GM19463 (cell line): ENCODE measurements around the gene ZNF320.
A peak's percentile ranks its signal among the peaks of the same experiment; 100 is the strongest.
"Not testable (repeated sequence)": the region's sequence is repeated elsewhere in the genome, so short reads cannot be mapped to it uniquely, and the experiment has no call there.

Source experiments
- ATAC-seq: cut with Tn5 transposase; IDR thresholded peaks from one replicate; pipeline ENCODE4 v1.9.1; 2021; ENCODE audit warnings: mild to moderate bottlenecking, moderate library complexity; ENCODE audit not compliant: unreplicated experiment

The ZNF320 gene

DNA sequence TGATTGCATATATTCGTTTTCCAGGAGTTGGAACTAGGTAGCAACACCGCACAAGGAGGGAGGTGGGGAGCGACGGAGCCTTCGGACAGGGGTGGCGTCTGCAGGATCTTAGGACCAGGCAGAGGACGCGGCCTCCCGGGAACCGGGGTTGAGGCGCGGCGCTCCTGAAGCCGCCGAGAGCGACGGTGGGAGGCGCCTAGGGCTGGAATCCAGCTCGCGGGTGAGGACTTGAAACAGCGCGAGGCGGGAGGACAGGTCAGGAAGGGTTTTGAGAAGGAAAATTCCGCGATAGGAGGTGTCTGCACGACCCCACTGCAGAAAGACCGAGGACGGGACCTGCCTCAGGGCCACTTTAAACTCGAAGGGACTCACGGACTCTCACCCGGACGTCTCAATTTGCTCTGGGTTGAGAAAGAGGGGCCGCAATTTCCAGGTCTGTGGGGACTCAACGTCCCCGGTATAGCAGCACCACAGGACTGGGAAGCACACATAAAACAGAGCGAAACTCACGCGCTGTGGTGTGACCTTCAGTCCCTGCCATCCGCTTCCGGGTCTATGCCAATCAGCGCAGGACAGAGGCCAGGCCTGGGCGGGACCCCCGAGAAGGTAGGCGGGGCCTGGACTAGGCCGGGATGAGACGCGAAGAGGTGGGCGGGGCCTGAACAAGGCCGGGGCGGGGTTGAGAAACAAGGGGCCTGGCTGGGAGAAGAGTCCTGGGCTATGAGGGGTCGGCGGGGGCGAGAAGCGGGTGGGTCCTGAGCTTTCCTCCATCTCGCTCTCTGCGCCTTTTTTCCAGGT lies at the start of gene ZNF320:
Gene ZNF320, minus strand, starts transcription at position 498 of the 798 bp plus-strand sequence. CDS start 7,380 bp downstream, outside the sequence.
- ATAC-seq, result peak; percentile 97

DNA sequence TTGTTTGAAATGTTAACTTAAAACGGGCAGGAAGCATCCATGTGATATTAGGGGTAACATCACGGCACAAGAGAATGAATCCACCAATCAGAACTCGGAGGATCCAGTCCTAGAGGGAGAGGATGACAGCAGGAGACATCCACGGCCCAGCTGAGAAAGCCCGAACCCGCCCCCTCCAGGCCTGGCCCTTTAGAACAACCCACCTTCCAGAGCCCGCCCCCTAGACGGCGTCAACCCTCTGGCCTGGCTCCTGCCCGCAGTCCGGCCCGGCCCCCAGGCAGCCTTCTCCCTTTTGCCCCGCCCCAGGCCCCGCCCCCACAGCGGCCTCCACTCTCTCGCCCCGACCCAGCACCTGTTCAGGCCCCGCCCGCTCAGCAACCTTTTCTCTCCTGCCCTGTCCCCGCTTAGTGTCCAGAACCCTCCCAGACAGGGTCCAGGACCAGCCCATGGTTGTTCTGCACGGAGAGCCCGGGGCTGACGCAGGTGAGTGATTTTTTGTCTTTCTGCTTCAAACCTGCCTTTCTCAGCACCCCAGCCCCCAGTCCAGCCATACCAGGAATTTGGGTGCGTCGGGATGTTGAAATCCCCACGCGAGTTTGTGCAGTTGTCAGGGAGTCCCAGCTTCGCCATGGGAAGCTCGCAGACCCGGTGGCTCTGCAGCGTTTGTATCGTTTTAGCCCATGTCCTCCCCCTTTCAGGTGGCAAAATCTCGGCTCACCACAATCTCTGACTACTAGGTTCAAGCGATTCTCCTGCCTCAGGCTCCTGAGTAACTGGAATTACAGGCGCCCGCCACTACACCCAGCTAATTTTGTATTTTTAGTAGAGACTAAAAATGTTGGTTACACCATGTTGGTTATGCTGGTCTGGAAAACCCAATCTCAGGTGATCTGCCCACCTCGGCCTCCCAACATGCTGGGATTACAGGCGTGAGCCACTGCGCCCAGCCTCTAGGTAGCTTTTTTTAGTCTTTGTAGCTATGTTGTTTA lies 49.2 kb upstream of the ZNF320 start:
- no peak for ATAC-seq

DNA sequence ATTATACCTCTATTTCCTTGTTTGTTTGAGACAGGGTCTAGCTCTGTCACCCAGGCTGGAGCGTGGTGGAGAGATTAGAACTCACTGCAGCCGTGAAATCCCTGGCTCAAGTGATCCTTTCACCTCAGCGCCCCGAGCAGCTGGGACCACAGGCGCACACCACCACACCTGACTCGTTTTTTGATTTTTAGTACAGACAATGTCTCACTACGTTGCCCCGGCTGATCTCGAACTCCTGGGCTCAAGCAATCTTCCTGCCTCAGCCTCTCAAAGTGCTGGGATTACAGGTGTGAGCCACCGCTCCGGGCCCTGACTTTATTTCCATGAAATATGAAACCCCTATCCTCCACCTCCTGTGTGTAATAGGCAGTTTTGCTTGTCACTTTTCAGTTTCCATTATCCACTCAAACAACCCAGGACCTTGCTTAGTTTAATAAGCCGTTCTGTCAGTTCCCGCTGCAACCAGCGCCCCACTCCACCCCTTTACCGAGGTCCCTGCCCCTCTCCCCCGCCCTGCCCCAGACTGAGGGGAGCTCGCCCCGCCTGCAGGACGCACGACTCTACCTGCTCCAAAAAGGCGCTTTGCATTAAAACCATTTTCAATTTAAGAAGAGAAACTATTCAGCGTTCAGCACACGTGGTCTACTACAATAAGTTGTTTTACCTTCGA lies 48.4 kb upstream of the ZNF320 start:
- no peak for ATAC-seq

DNA sequence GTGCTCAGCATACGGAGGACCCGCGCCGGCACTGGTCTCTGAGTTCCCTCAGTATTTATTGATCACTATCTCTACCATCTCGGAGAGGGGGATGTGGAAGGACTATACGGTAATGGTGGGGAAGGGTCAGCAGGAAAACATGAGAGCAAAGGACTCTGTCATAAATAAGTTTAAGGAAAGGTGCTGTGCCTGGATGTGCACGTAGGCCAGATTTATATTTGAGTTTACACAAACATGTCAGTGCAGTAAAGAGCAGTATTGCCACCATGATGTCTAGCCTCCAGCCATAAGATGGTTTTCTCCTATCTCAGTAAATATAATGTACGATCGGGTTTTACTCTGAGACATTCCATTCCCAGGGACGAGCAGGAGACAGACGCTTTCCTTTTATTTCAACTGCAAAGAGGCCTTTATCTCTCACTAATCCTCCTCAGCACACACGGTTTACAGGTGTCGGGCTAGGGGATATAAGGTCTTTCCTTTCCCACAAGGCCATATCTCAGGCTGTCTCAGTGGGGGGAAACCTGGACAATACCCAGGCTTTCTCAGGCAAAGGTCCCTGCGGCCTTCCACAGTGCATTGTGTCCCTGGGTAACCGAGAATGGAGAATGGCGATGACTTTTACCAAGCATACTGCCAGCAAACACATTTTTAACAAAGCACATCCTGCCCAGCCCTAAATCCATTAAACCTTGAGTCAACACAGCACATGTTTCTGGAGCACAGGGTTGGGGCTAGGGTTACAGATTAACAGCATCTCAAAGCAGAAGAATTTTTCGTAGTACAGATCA lies 47.5 kb upstream of the ZNF320 start:
- not testable (repeated sequence) for ATAC-seq

DNA sequence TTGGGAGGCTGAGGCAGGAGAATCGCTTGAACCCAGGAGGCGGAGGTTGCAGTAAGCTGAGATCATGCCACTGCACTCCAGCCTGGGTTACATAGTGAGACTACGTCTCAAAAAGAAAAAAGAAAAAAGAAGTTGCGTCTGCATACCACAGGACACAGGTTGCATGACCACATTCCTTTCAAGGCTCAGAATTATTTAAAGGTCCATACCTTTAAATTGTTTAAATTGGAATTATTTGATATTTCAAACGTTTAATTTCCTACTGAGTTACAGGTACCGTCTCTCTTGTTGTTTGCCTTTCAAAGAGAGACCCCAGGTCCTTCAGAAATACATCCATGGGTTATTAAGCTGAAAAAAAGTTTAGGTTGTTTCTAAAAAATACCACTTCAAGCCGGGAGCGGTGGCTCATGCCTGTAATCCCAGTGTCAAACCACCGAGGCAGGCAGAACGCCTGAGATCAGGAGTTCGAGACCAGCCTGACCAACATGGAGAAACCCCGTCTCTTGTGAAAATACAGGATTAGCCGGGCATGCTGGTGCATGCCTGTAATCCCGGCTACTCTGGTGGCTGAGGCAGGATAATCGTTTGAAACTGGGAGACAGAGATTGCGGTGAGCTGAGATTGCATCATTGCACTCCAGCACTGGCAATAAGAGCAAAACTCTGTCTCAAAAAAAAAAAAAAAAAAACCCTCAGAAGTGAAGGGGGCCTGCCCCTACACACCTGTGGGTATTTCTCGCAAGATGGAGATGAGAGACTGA lies 46.6 kb upstream of the ZNF320 start:
- ATAC-seq, result no peak

DNA sequence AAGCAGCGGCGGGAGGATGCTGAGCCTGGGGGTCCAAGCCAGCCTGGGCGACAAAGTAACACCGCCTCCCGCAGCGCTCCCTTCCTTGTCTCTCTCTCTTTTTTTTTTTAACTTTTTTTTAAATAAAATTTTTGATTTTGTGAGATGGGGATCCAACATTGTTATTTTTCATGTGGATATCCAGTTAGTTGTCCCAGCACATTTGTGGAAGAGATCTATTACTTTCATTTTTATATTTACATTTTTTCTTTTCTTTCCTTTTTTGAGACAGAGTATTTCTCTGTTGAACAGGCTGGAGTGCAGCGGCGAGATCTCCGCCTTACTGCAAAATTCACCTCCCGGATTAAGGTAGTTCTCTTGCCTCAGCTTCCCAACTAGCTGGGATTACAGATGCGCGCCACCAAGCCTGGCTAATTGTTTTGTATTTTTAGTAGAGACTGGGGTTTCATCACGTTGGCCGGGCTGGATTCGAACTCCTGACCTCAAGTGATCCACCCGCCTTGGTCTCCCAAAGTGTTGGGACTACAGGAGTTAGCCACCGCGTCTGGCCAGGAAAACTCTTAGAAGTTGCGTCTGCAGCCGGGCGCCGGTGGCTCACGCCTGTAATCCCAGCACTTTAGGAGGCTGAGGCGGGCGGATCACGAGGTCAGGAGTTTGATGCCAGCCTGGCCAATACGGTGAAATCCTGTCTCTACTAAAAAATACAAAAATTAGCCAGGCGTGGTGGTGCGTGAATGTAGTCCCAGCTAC lies 45.9 kb upstream of the ZNF320 start:
- ATAC-seq, result no peak

DNA sequence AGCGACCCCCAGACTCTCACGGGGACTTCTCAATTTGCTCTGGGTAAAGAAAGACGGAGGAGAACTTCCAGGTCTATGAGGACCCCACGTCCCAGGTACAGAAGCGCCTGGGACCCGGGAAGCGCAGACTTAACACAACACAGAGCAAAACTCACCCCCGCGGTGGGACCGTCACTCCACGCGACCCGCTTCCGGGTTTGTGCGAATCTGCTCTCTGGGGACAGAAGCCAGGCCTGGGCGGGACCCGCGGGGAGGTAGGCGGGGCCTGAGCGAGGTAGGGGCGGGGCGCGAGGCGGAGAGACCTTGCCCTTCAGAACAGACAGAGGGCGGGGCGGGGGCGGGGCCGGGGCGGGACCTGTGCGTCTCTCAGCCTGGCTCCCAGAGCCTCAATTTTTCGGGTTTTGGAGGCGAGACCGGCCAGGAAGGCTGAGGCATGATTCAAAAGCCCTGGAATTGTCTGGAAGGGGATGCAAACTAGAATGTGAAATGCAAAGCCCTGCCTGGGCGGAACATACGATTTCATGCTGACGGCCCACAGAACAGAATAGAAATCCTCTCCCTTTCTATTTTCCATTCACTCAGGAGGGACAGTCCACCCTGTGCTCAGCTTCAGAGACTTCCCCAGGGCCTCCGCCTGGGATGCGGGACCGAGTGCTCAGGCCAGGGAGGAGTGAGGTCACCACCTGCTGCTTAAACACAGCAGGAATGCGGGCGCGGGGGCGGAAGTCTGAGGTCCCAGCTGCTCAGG lies 45.1 kb upstream of the ZNF320 start:
- ATAC-seq, result peak; percentile 97

DNA sequence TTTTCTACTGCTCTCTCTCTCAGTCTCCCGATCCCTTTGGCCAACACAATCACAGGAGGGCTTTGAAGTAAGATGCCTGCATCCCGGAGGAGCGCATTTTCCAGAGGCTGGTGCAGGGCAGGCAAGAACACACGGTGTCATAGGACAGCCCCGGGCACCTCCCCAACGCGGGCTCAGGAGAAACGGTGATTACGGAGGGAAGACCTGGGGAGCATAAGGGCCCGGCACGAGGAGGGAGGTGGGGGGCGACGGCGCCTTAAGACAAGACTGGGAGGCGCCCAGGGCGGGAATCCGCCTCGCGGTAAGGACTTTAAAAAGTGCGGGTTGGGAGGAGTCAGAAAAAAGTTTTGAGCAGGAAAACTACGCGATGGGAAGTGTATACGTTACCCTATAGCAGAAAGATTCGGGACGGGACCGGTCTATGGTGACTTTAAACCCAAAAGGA lies 44.5 kb upstream of the ZNF320 start:
- peak; percentile 8 for ATAC-seq

DNA sequence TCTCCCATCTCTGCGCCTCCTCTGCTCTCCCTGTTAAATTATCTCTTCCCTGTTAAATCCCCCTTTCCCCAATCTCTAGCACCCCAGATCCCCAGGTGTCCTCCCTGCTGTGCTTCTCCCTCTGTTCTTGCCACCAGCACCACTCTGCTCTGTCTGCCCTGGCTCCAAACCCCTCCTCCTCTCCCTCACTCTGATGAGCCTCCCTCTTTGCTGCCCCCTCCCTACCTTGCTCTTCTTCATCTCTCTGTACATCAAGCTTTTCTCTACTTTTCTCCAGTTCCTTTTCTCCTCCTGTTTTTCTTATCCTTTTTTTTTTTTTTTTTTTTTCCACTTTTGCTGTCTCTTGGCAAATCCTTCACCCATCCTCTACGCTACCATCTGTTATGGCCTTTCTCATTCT lies 44.1 kb upstream of the ZNF320 start:
- ATAC-seq, result not testable (repeated sequence)

DNA sequence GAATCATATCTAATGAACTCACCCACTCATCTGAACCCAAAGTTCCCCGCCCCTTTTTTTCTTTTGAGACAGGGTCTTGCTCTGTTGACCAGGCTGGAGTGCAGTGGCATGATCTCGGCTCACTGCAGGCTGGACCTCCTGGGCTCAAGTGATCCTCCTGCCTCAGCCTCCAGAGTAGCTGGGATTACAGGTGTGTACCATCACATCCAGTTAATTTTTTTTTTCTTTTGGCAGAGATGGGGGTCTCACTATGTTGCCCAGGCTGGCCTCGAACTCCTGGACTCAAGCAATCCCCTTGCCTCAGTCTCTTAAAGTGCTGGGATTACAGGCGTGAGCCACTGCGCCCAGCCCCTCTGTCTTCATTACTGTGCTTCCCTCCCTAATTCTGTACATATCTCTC lies 43.5 kb upstream of the ZNF320 start:
- not testable (repeated sequence) for ATAC-seq

DNA sequence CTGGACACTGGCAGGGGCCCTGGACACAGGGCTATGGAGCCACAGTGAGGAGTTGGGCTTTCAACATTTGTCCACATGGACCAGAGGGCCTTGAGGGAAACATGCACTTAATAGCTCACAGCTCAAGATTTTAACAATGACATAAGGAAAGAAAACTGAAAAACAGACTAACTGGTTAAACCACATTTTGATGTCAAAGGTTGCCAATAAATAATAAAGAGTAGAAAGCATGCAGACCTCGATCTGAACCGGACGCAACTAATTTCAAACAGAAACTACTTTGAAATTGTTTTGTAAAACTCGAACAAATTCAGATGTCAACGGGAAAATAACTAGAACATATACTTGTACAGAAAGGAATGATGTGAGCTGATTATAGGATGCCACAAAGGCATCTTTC lies 41.3 kb upstream of the ZNF320 start:
- ATAC-seq, result no peak

DNA sequence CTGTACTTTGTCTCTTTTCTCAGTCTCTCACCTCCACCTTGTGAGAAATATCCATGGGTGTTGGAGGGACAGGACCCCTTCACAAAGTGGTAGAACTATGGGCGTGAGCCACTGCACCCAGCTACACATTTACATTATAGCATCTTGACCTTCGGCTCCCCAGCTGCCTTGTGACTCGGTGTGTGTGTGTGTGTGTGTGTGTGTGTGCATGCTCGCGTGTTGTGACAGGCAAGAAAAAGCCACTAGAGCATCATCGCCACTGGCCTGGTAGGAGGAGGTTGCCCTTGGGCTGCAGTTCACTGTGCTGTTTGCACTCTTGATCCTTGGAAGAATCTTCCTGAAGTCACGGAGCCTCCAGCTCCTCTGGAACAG lies 39.5 kb upstream of the ZNF320 start:
- no peak for ATAC-seq

DNA sequence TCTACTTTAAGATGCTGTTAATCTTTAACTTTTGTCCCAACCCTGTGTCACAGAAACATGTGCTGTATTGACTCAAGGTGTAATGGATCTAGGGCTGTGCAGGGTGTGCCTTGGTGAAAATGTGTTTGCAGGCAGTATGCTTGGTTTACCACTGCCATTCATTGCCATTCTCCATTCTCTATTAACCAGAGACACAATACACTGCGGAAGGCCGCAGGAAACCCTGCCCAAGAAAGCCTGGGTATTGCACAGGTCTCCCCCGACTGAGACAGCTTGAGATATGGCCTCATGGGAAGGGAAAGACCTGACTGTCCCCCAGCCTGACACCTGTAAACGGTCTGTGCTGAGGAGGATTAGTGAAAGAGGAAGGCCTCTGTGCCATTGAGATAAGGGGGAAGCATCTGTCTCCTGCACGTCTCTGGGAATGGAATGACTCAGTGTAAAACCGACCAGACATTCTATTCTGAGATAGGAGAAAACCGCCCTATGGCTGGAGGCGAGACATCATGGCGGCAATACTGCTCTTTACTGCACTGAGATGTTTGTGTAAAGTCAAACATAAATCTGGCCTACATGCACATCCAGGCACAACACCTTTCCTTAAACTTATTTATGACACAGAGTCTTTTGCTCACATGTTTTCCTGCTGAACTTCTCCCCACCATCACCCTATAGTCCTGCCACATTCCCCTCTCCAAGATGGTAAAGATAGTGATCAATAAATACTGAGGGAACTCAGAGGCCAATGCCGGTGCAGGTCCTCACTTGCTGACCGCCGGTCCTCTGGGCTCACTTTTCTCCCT lies 38.9 kb upstream of the ZNF320 start:
- no peak for ATAC-seq

DNA sequence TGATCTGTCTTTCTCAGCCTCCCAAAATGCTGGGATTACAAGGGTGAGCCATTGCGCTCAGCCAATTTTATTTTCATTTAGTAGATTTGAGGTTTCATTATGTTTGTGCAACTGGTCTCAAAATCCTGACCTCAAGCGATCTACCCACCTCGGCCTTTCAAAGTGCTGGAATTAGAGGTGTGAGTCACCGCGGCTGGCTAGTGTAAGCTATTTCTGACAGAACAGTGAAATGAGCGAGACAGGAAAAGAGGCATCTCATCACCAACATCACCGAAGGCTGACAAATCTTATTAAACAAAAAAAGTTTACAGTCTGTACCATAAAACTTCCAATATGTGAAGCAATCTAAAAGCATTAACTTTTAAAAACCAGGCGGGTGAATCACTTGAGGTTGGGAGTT lies 38.0 kb upstream of the ZNF320 start:
- no peak for ATAC-seq

DNA sequence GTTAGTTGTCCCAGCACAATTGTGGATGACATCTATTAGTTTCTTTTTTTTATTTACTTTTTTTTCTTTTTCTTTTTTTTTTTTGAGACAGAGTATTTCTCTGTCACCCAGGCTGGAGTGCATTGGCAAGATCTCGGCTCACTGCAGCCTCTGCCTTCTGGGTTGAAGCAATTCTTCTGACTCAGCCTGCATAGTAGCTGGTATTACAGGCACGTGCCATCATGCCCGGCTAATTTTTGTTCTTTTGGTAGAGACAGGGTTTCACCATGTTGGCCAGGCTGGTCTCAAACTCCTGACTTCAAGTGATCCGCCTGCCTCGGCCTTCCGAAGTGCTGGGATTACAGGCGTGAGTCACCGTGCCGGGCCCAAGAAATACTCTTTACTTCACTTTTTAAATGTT lies 27.2 kb upstream of the ZNF320 start:
- ATAC-seq, result not testable (repeated sequence)

DNA sequence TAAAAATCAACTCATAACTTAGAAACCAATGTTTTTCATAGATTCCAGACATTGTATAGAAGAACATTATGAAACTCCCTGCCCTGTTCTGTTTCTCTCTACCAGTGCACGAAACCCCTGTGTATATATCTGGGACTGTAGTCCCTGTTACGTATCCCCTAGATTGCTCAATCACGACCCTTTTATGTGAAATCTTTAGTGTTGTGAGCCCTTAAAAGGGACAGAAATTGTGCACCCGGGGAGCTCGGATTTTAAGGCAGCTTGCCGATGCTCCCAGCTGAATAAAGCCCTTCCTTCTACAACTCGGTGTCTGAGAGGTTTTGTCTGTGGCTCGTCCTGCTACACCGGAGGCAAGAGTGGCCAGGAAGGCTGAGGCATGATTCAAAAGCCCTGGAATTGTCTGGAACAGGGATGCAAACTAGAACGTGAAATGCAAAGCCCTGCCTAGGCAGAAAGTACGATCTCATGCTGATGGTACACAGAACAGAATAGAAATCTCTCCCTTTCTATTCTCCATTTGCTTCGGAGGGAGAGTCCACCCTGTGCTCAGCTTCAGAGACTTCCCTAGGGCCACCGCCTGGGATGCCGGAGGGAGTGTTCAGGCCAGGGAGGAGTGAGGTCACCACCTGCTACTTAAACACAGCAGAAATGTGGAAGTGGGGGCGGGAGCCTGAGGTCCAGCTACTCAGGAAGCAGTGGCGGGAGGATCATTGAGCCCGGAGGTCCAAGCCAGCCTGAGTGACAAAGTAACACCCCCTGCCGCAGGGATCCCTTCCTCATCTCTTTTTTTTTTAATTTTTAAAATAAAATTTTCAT lies 26.6 kb upstream of the ZNF320 start:
- no peak for ATAC-seq
